ENCODE results near the gene SLC25A26. TPM values are rescaled to one million over a fixed set of nuclear protein-coding genes. Genes with fewer than 3 reads are reported as not detected.

SLC25A26 gene
- total RNA-seq, 4 donors from 2014 or later: 21.5 to 28.6 (median 26.9) TPM

DNA sequence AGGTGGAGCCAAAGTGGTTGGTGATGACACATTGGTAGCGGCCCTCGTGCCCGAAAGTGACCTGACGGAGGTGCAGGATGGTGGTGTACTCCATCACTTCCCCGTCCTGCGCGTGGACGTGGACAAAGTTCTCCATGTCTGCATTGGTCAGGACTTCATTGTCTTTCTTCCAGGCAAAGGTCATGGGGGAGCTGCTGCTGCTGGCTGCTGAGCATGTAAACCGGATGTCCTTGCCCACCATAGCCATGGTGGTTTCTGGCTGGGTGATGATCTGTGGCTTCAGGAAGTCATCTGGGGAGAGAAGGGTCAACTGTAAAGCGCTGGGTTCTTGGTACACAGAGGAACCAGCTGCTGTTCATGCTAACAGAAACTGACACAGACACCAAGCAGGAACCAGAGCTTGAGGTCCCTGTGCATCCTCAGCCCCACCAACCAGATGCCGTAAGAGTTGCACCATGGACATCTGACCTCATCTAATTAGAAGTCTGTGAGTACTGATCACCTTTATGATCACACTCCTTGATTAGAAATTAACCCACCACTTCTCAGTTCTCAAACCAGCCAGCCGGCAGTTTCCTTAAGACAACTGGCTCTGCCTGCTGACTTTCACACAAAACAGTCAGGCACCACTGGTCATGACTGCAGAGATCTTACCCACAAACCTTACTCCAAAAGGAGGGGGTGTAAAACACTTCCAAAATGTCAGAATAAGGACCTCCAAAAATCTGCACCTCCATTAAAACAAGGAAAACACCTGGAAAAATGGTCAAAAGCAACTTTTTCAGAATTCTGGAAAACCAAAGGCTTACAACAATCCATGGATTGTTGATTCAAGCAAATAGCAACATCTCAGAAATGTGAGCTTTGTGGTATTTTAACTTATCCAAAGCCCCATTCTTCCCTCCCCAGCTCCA, 165.5 kb downstream of the SLC25A26 start:
- TF ChIP-seq, protein P1, sequence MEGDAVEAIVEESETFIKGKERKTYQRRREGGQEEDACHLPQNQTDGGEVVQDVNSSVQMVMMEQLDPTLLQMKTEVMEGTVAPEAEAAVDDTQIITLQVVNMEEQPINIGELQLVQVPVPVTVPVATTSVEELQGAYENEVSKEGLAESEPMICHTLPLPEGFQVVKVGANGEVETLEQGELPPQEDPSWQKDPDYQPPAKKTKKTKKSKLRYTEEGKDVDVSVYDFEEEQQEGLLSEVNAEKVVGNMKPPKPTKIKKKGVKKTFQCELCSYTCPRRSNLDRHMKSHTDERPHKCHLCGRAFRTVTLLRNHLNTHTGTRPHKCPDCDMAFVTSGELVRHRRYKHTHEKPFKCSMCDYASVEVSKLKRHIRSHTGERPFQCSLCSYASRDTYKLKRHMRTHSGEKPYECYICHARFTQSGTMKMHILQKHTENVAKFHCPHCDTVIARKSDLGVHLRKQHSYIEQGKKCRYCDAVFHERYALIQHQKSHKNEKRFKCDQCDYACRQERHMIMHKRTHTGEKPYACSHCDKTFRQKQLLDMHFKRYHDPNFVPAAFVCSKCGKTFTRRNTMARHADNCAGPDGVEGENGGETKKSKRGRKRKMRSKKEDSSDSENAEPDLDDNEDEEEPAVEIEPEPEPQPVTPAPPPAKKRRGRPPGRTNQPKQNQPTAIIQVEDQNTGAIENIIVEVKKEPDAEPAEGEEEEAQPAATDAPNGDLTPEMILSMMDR (IDR thresholded peaks at IDR 0.05; ENCODE audit: low read depth): no peak

DNA sequence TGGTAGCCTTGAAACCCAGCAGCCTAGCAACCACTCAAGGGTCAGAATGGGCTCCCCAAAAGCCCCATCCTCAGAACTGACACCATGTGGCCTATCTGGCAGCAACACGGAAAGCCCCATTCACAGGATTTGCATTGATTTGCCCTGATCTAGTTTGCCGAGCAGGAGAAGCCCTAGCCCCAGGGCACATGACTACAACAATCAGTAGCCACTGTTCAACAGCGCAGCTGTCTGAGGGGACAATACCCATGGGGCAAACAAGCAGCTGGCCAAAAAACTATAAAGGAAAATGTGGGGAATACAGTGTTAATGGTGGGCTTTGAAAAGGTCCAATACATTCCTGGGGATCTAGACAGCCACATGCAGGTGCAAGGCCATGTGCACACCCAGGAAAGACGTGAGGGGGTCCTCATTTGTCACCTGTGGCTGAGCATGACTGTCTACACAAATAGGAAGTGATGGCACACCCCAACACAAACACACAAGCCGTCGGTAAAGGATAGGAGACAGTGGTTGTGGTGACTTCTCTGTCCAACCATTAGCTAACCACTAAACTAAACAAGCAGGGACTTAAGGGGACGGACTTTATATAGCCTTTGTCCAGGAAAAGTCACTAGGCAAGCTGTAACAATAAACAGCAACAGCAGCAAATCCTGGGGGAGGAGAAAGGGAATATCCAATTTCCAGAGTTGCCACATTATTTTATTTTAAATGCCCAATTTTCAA, 166.3 kb downstream of the SLC25A26 start:
- TF ChIP-seq, protein P1 (IDR thresholded peaks at IDR 0.05; ENCODE audit: low read depth): no peak

DNA sequence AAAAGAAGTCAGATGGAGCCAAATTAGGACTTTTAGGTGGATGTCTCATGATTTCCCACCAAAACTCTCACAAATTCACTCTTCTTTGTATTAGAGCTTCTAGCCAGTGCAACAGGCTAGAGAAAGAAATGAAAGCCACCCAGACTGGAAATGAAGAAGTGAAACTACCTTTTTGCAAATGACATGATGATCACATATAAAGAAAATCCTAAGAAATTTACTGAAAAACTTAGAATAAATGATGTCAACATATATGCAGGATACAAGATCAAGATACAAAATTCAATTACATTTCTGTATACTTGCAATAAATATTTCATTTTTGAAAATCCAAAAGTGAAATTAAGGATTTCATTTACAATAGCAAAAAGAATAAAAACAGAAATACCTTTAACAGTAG, 169.2 kb downstream of the SLC25A26 start:
- TF ChIP-seq, protein P1 (IDR thresholded peaks at IDR 0.05; ENCODE audit: low read depth): no peak

DNA sequence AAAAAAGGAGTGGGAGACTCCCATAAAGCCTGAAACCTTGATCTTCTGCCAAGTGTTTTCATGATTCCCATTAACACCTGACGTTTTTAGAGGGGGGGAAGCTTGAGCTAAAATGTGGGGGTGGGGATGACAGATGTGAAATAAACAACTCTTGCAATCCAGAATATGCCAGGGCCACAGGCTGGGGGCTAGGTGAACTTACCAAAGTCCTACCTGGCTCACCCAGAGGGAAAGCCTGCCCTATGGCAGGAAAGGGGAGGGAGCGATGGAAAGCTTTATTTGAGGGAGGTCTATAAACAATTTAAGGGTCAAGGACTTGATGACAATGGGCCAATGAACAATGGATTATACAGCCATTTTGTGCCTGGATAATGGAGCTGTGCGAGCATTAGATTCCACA, 171.7 kb downstream of the SLC25A26 start:
- TF ChIP-seq, protein P1 (IDR thresholded peaks at IDR 0.05; ENCODE audit: low read depth): no peak

DNA sequence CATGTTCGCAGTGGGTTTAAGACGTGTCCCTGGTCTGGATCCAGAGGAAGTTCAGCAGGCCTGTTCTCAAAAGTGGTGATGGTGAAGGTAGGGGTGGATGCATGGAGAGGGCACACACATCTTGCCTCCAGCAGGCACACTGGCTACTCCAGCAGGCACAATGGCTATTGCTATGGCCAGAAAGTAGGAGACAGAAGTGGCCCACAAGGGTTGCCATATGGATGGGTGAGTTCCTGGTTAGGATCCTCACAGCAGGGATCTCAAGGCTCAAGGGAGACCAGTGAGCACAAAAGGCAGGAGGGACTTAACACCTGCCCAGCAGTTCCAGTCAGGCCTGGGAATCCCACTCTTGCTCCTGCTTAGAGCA, 172.1 kb downstream of the SLC25A26 start:
- TF ChIP-seq, protein P1 (IDR thresholded peaks at IDR 0.05; ENCODE audit: low read depth): no peak

DNA sequence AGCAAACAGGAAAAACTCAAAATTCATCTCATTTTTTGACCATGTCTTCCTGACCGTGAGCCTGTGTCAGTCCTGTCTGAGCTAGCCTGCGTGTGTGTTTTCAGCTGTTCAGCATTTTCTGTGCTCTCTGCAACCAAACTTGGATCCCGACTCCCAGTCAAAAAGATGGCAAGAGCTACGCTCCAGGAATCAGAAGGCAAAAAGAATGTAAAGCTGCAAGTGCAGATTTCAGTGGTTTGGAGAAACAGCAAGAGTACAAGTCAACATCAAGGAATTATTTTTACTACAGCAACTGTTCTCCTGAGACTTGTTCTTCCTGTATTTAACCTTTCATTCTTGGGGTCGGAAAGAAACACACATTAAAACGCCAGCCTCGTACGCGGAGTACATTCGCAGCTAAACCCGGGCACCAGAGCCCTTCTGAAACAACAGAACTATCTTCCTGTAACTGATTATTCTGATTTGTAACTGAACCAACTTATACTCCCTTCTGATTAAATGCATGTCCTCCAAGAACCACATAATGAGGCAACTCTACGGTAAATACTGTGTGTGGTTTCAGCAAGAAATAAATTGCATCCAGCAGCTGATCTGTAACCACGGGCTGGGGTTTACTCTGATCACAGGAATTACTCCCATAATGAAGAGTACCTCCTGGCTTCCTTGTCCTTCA, 172.7 kb downstream of the SLC25A26 start:
- TF ChIP-seq, protein P1 (IDR thresholded peaks at IDR 0.05; ENCODE audit: low read depth): no peak
